SK-N-SH treated with all-trans-retinoic acid at 6 μM for 48 hours (cell line): Measurements from ENCODE around the gene FGF2.

Source experiments
- ATAC-seq: fragments of 200-7000 bp; cut with Tn5 transposase; 3 replicates; pipeline ENCODE4 v1.9.1; 2020; ENCODE audit warnings: mild to moderate bottlenecking, moderate library complexity
- ARNTL ChIP-seq: fragments of 450-650 bp; formaldehyde crosslinking; IDR thresholded peaks from 2 replicates; pipeline ENCODE4 v1.5.0; 2020; ENCODE audit warnings: low read depth, mild to moderate bottlenecking, moderate library complexity, borderline replicate concordance
- BACH2 ChIP-seq: fragments of 250-450 bp; sonication (Bioruptor Pico); IDR thresholded peaks from 2 replicates; pipeline ENCODE4 v1.9.0; 2021; ENCODE audit warnings: mild to moderate bottlenecking, borderline replicate concordance
- CREB5 ChIP-seq: fragments of 250-450 bp; sonication (Bioruptor Pico); IDR thresholded peaks from 2 replicates; pipeline ENCODE4 v1.5.1; 2020; ENCODE audit warnings: low read depth, mild to moderate bottlenecking, moderate library complexity
- CSDC2 ChIP-seq: fragments of 250-450 bp; sonication (Bioruptor Pico); IDR thresholded peaks from 2 replicates; pipeline ENCODE4 v1.5.0; 2020; ENCODE audit warnings: mild to moderate bottlenecking, moderate library complexity
- CSRNP3 ChIP-seq: fragments of 250-450 bp; sonication (Bioruptor Pico); IDR thresholded peaks from 2 replicates; pipeline ENCODE4 v1.5.1; 2021; ENCODE audit warnings: mild to moderate bottlenecking, moderate library complexity
- ESRRG ChIP-seq: fragments of 250-450 bp; sonication (Bioruptor Pico); IDR thresholded peaks from 2 replicates; pipeline ENCODE4 v1.6.1; 2021; ENCODE audit warnings: mild to moderate bottlenecking
- GLIS3 ChIP-seq: fragments of 250-450 bp; sonication (Bioruptor Pico); IDR thresholded peaks from 2 replicates; pipeline ENCODE4 v1.5.0; 2020; ENCODE audit warnings: mild to moderate bottlenecking, moderate library complexity
- ISL1 ChIP-seq: fragments of 250-450 bp; sonication (Bioruptor Pico); IDR thresholded peaks from 2 replicates; pipeline ENCODE4 v2.1.2; 2022; ENCODE audit warnings: mild to moderate bottlenecking, moderate library complexity
- PATZ1 ChIP-seq: fragments of 250-450 bp; sonication (Bioruptor Pico); IDR thresholded peaks from 2 replicates; pipeline ENCODE4 v1.8.0; 2020; ENCODE audit warnings: mild to moderate bottlenecking, moderate library complexity, borderline replicate concordance
- POU6F1 ChIP-seq: fragments of 250-450 bp; sonication (Bioruptor Pico); IDR thresholded peaks from 2 replicates; pipeline ENCODE4 v1.8.0; 2021; ENCODE audit warnings: low read depth, mild to moderate bottlenecking, moderate library complexity, borderline replicate concordance
- PPARA ChIP-seq: fragments of 250-450 bp; sonication (Bioruptor Pico); IDR thresholded peaks from 2 replicates; pipeline ENCODE4 v1.5.0; 2020; ENCODE audit warnings: mild to moderate bottlenecking, borderline replicate concordance
- RARB ChIP-seq: fragments of 250-450 bp; sonication (Bioruptor Pico); IDR thresholded peaks from 2 replicates; pipeline ENCODE4 v1.8.0; 2021; ENCODE audit warnings: mild to moderate bottlenecking, moderate library complexity
- SNAI2 ChIP-seq: fragments of 250-450 bp; sonication (Bioruptor Pico); IDR thresholded peaks from 2 replicates; pipeline ENCODE4 v1.5.0; 2020; ENCODE audit warnings: mild to moderate bottlenecking, moderate library complexity
- TCF4 ChIP-seq: fragments of 250-450 bp; sonication (Bioruptor Pico); IDR thresholded peaks from 2 replicates; pipeline ENCODE4 v1.8.0; 2021; ENCODE audit warnings: mild to moderate bottlenecking, moderate library complexity, borderline replicate concordance
- TOX ChIP-seq: fragments of 250-450 bp; sonication (Bioruptor Pico); IDR thresholded peaks from 2 replicates; pipeline ENCODE4 v1.8.0; 2021; ENCODE audit warnings: mild to moderate bottlenecking, moderate library complexity, borderline replicate concordance
- ZFP30 ChIP-seq: fragments of 450-650 bp; formaldehyde crosslinking; IDR thresholded peaks from 2 replicates; pipeline ENCODE4 v1.5.0; 2022; ENCODE audit warnings: mild to moderate bottlenecking, moderate library complexity
- ZNF565 ChIP-seq: fragments of 450-650 bp; formaldehyde crosslinking; conservative IDR thresholded peaks from 2 replicates; pipeline ENCODE4 v1.5.0; 2020; ENCODE audit warnings: low read depth, mild to moderate bottlenecking, moderate library complexity
- ZNF70 ChIP-seq: fragments of 450-650 bp; formaldehyde crosslinking; IDR thresholded peaks from 2 replicates; pipeline ENCODE4 v1.5.0; 2020; ENCODE audit warnings: mild to moderate bottlenecking, moderate library complexity
- ZNF8 ChIP-seq: fragments of 450-650 bp; formaldehyde crosslinking; IDR thresholded peaks from 2 replicates; pipeline ENCODE4 v1.5.0; 2020; ENCODE audit warnings: mild to moderate bottlenecking, moderate library complexity

FGF2 gene

GRCh38 chr4:122814426-122814825 is 12.2 kb upstream of the FGF2 start:
- TF ChIP-seq POU6F1, result no peak
- no peak for TF ChIP-seq GLIS3
- no peak for TF ChIP-seq SNAI2 (CRISPR knock-in tag)
- TF ChIP-seq, all 23 proteins: peak for 0
- no peak for ATAC-seq

- TF ChIP-seq PPARA (CRISPR knock-in tag), result no peak
- no peak for TF ChIP-seq BACH2 (CRISPR knock-in tag)
- TF ChIP-seq ARNTL (CRISPR knock-in tag), result no peak
- no peak for TF ChIP-seq CREB5
- no peak for TF ChIP-seq ESRRG (CRISPR knock-in tag)
- no peak for TF ChIP-seq SNAI2 (CRISPR knock-in tag)
- TF ChIP-seq CSRNP3, result no peak
- no peak for TF ChIP-seq ZFP30 (CRISPR knock-in tag)
- TF ChIP-seq GLIS3, result no peak
- TF ChIP-seq RARB (CRISPR knock-in tag), result no peak
- no peak for TF ChIP-seq CSDC2 (CRISPR knock-in tag)
- TF ChIP-seq TCF4 (CRISPR knock-in tag), result no peak
- no peak for ATAC-seq
These were observed 11.4 kb upstream of the FGF2 start for GRCh38 chr4:122815248-122815647.

- TF ChIP-seq TOX (CRISPR knock-in tag), result no peak
- TF ChIP-seq ZNF8 (CRISPR knock-in tag), result no peak
- TF ChIP-seq SNAI2 (CRISPR knock-in tag), result no peak
- TF ChIP-seq ESRRG (CRISPR knock-in tag), result no peak
- TF ChIP-seq ZNF565 (CRISPR knock-in tag), result no peak
- TF ChIP-seq GLIS3, result no peak
- no peak for TF ChIP-seq CSRNP3
- TF ChIP-seq CSDC2 (CRISPR knock-in tag), result no peak
- no peak for ATAC-seq
These were observed 10.2 kb upstream of the FGF2 start for GRCh38 chr4:122816476-122816875.

- no peak for TF ChIP-seq ISL1 (CRISPR knock-in tag)
- no peak for TF ChIP-seq CSDC2 (CRISPR knock-in tag)
- no peak for TF ChIP-seq ZNF8 (CRISPR knock-in tag)
- no peak for TF ChIP-seq RARB (CRISPR knock-in tag)
- no peak for TF ChIP-seq PPARA (CRISPR knock-in tag)
- TF ChIP-seq TOX (CRISPR knock-in tag), result no peak
- no peak for TF ChIP-seq PATZ1 (CRISPR knock-in tag)
- no peak for TF ChIP-seq POU6F1
- no peak for TF ChIP-seq TCF4 (CRISPR knock-in tag)
- TF ChIP-seq ESRRG (CRISPR knock-in tag), result no peak
- no peak for TF ChIP-seq CSRNP3
- no peak for TF ChIP-seq SNAI2 (CRISPR knock-in tag)
- no peak for TF ChIP-seq CREB5
- TF ChIP-seq ARNTL (CRISPR knock-in tag), result no peak
- TF ChIP-seq GLIS3, result no peak
- no peak for TF ChIP-seq ZNF70 (CRISPR knock-in tag)
- no peak for ATAC-seq
These were observed 6.8 kb upstream of the FGF2 start for GRCh38 chr4:122819708-122820449.
